HG03097 (cell line): ENCODE results near the gene TTC6.

Experiments
- ATAC-seq: cut with Tn5 transposase; IDR thresholded peaks from one replicate; pipeline ENCODE4 v1.9.1; 2021; ENCODE audit not compliant: unreplicated experiment, low FRiP score

Gene TTC6

GRCh38 chr14:37597538-37597913 lies 2.1 kb downstream of the TTC6 start:
- ATAC-seq = no peak

DNA sequence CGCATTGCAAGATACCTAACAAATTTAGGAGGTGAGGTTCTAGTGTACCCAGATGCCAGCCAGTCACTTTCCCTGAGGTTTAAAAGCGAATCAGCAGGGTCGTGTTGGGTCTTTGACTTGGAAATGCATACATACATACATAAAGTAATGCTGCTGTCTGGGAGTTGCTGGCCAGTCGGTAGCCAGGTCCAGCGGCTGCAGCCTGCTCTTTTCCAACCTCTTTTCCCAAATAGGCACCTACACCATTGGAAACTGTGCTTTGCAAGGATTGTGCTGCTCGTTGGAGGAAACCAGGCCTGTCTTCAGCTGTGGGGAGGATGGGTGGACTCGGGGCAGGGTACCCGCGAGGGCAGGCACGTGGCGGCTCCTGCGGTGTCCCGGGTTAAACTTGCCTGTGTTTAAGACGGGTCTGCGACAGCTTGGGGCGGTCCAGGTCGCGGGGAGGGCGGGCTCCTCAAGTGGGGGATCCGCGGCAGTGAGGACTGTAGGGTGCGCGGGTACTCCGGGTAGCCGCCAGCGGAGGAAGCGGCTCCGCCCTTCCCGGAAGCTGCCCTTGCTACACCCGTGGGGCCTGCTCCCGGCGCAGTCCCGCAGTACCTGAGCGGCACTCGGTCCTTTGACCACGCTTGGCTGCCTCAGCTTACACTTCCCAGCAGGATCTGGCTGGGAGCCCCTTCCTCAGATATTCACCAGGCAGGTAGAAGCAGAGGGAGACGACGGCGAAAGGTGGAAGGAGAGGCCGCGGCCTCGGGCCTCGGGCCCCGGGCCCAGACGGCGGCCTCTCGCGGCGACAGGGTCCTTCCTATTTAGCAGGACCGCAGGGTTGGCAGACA lies 2.7 kb downstream of the TTC6 start:
- no peak for ATAC-seq

DNA sequence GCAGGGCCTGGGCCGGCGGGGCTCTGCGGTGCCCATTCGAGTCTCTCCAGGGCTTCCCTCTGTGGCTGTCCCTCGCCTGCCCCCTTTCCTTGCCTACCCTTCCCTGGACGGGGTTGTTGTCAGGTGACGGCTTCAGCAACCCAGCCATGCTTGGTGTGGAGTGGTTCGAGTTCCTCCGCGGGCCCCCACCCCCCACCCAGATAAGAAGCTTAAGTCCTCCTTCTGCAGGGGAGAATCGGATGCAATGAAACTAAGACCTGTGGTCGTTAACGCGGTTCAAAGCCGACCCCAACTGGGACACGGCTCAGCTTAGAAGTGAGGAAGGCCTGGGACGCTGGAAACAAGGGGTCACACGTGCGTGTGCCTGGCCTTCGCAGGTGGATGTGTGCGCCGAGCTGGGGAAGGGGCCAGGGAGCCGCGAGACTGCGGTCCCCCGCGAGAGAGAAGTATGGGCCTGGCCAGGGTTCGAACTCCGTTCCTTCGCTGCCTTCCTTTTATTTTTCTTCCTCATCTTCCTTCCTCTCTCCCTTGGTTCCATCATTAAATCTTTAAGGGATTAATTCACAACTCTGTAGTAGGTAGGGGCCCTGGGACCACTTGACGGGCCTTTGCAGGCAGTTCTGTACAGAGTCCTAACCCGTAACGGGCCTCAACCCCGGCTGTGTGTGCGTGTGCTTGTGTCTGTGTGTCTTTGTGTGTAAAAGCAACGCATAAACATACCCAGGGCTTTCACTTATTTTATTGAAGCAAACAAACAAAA lies 3.5 kb downstream of the TTC6 start:
- no peak for ATAC-seq

DNA sequence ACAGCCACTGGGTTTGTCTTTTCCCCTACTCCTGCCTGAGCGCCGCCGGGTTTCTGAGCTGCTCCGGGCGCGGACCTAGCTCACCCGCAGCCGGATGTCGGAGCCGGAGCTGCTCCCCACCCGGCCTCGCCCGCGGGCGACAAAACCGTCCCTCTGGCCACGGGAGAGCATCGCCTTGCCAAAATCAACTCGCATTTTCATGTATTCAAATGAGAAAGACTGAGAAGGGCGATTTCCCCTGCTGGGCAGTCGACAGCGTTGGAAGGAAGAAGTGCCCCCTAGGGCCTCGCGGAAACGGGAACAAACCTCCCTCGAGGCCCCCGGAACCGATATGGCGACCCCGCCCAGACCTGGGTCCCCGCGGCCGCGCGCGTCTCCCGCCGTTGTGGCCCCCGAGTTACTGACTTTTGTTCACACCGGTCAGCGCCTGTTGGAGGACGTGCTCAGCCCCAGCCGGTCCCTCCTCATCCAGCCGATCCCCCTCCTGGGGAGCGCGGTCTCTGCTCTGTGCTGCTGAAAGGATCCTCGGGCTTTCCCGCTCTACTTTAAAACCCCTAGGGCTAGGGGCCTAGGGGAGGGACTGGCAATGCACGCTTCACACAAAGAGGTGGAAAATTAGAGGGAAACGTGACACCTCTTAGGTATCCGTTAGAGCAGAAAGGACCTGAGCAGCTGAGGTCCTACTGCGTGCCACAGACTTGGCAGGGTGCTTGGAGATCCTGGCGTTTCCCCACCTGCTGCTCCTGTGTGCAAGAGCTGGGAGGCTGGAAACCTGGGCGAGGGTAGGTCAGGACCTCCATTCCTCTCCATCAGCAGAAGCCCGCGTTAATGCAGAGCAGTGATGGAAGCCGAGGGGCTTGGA lies 4.3 kb downstream of the TTC6 start:
- no peak for ATAC-seq

- no peak for ATAC-seq
Observed at GRCh38 chr14:37600880-37601741, 5.7 kb downstream of the TTC6 start.

DNA sequence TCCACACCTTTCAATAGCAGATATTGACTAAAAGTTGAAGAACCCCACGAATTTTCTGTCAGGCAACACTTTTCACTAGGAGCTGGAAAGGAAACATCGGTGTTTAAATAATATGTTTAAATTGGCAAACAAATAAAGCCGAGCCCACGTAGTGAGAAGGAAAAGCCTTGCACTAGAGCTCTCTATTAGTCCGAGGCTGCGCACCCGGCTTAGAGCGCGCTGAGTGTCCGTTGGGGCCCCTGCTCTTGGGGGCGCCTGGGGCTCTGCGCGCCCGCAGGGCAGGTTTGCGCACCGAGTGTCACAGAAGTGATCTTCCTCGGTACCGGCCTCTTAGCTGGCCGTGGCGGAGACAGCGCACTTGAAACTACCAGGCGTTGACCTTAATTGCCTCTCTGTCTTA lies 6.4 kb downstream of the TTC6 start:
- ATAC-seq = no peak

DNA sequence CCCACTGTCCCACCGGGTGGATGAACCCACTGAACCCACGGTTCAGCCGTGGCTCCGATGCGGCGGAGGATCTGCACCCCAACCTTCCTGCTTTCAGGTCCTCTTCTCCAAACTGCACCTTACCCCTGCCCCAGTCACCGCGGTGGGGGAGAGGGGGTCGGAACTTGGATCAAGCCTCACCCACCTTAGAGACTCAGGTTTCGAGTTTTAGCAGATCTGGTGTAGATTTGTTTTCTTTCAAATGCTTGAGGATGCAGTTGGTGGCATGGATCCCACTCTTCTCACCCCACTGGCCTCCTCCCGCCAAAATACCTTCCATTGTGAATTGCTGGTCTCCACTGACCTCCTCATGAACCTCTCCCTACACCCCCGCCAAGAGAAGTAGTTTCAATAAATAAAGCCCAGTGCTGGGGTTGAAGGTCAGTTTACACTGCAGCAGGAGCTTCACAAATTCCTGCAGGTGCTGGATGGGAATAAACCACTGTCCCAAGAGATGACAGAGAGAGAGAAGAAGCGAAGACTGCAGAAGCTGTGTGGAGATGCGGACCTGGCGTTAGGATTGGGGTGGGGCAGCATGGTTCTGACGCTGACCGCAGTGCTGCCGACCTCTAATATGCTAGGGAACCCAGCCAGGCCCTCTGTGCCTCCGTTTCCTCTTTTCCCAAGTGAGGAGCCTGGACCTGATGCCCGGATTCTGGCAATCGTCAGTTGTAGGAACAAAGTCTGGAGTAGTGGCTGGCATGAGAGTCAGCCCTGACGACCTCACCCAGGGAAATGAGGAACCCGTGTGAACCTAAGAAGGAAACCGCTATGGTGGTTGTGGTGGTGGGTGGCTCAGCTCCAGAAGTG lies 7.4 kb downstream of the TTC6 start:
- ATAC-seq = no peak

- ATAC-seq = no peak
Observed at GRCh38 chr14:37603688-37604251, 8.3 kb downstream of the TTC6 start.

DNA sequence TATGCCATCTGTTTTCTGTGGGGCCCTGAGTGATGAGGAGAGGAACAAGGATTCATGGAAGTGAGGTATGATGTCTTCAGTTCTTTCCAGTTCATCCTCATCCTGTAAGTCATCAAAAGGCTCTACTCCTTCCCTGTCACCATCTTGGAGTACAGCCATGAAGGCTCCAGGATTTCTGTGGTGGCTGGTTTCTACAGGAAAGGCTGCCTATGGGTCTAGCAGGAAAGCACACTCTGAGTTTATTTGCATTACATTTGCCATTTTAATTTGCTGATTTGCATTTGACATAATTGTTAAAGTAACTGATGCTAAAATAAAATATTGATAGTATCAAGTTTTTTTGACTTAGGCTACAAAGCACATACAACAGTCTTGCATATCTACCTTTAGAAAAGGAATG lies 11.2 kb downstream of the TTC6 start:
- ATAC-seq = no peak

GRCh38 chr14:37608649-37609048 lies 13.2 kb downstream of the TTC6 start:
- no peak for ATAC-seq

- no peak for ATAC-seq
Observed at GRCh38 chr14:37610945-37611523, 15.6 kb downstream of the TTC6 start.

DNA sequence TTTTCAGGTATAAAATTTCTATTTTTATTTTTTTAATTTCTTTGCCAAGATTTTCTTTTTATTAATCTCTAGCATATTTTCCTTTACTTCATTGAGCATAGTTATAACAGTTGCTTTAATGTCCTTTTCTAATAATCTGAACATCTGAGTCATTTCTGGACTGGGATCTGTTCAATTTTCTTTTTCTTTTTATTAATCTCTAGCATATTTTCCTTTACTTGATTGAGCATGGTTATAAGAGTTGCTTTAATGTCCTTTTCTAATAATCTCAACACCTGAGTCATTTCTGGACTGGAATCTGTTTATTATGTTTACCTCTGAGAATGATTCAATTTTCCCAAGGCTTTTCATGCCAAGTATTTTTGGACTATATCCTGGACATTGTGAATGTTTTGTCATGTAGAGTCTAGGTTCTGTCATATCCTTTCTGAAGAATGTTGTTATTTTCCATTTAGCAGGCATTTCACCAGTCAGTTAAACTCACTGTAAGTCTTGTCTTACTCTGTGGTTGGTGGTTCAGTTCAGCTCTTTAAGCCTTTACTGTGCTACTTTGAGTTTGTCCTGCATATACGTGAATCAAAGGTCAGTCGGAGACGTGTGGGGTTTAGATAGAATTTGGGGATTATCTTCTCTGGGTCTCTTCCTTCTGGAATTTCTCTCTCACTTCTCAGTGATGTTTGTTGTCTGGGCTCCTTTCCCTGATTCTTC lies 20.3 kb downstream of the TTC6 start:
- no peak for ATAC-seq

DNA sequence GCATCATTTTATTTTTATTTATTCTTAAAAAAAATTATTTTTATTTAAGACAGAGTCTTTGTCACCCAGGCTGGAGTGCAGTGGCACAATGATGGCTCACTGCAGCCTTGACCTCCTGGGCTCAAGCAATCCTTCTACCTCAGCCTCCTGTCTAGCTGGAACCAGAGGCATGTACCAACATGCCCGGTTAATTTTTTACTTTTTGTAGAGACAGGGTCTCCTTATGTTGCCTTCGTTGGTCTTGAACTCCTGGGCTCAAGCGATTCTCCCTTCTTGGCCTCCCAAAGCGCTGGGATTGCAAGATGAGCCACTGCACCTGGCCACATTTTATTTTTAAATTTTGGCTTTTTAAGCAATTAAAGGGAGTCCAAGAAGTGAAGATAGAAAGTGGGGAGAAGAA lies 21.4 kb downstream of the TTC6 start:
- no peak for ATAC-seq

- ATAC-seq = no peak
Observed at GRCh38 chr14:37617864-37618365, 22.5 kb downstream of the TTC6 start.

GRCh38 chr14:37618498-37619028 lies 23.1 kb downstream of the TTC6 start:
- ATAC-seq = no peak

- no peak for ATAC-seq
Observed at GRCh38 chr14:37620856-37621255, 25.4 kb downstream of the TTC6 start.

DNA sequence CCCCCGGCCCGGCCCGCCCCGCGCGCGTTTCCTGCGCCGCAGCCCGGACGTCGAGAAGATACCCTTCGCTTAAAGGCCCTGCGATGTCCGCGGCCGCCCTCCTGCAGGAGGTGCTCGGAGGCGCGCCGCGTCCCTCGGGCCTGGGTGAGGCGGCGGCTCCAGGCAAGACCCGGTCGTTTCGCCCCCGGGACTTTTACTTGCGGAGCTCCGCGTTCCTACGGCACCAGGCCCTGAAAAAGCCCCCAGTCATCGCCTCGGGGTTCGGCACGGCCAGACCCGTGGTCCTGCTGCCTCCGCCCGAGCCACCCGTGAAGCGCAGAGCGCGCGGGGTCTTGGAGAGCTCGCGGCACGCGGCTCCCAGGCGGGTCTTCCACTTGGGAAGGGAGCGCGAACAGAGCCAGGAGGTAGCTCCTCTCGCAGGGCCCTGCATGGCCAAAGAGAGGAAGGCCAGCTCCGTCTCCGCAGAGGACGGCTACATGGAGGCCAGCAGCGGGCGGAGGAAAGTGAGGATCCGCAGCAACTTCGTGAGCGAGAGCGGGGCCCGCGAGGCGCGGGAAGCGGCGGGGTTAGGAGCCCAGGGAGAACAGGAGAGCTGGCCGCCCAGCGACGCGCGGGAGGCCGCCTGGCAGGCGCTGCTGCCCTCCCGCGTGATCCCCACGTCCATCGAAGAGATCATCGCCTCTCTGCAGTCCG lies 26.9 kb downstream of the TTC6 start:
- ATAC-seq = no peak
